Epithelial cell of proximal tubule (primary cell): ENCODE data around the gene ANO10. TPM values are rescaled to one million over a fixed set of nuclear protein-coding genes. Genes with fewer than 3 reads are reported as not detected.

Experiments
- DNase-seq: peaks from one replicate; pipeline ENCODE4 v3.0.0-alpha.2; 2011; ENCODE audit warnings: low read depth
- H3K4me3 ChIP-seq: 2 replicates; pipeline ENCODE4 v1.5.1; 2011; ENCODE audit warnings: low read depth, mild to moderate bottlenecking, low read length
- total RNA-seq: library from RNA; depleted of rRNA; stranded (reverse); fragments of >200 nt; gene quantifications from 2 replicates; pipeline ENCODE4 v1.2.3, GENCODE V29; 2015
- TF ChIP-seq, protein P1 (sequence below): conservative IDR thresholded peaks from 2 replicates; pipeline ENCODE4 v1.5.1; 2012; ENCODE audit warnings: low read depth, mild to moderate bottlenecking, low read length

The ANO10 gene
- total RNA-seq, 1 donor from 2014 or later = 30.7 TPM

- no peak for DNase-seq
- H3K4me3 ChIP-seq = no peak overlapping the region
- TF ChIP-seq, protein P1, sequence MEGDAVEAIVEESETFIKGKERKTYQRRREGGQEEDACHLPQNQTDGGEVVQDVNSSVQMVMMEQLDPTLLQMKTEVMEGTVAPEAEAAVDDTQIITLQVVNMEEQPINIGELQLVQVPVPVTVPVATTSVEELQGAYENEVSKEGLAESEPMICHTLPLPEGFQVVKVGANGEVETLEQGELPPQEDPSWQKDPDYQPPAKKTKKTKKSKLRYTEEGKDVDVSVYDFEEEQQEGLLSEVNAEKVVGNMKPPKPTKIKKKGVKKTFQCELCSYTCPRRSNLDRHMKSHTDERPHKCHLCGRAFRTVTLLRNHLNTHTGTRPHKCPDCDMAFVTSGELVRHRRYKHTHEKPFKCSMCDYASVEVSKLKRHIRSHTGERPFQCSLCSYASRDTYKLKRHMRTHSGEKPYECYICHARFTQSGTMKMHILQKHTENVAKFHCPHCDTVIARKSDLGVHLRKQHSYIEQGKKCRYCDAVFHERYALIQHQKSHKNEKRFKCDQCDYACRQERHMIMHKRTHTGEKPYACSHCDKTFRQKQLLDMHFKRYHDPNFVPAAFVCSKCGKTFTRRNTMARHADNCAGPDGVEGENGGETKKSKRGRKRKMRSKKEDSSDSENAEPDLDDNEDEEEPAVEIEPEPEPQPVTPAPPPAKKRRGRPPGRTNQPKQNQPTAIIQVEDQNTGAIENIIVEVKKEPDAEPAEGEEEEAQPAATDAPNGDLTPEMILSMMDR = no peak
These were observed 248.8 kb downstream of the ANO10 start for GRCh38 chr3:43372809-43373559.

DNA sequence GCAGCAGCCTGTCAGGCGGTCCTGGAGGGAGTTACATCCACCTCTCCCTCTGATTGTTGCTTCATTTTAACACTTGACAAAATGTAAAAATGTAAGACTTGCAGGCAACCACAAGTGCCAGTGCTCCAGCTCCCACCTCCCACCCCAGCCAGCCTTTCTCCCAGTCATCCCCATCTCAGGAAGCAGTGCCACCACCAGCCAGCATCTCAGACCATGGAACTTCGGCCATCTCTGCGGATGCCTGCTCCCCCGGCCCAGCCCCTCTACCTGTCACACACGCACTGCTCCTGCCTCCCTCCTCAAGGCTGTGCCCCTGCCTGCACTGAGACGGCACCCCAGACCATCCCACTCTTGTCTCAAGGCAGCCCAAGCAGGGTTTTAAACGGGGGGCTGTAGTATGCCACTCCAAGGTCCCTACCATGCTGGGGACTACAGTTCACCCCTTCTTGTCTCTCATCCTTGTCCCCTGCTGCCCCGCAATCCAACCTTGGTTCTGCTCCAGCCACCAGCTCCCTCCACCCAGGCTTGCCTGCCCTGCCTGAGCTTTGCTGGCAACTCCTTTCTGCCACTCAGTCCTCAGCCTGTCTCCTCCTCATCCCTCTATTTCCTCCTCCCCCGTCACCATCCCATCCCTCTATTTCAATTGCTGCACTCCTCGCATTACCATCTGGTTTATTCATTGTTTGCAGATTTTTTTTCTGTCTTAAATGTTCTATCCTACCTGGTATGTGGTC is 249.6 kb downstream of the ANO10 start:
- TF ChIP-seq, protein P1 = no peak
- H3K4me3 ChIP-seq = no peak overlapping the region
- DNase-seq = no peak

- no peak for DNase-seq
These were observed 250.3 kb downstream of the ANO10 start for GRCh38 chr3:43371494-43371893.

DNA sequence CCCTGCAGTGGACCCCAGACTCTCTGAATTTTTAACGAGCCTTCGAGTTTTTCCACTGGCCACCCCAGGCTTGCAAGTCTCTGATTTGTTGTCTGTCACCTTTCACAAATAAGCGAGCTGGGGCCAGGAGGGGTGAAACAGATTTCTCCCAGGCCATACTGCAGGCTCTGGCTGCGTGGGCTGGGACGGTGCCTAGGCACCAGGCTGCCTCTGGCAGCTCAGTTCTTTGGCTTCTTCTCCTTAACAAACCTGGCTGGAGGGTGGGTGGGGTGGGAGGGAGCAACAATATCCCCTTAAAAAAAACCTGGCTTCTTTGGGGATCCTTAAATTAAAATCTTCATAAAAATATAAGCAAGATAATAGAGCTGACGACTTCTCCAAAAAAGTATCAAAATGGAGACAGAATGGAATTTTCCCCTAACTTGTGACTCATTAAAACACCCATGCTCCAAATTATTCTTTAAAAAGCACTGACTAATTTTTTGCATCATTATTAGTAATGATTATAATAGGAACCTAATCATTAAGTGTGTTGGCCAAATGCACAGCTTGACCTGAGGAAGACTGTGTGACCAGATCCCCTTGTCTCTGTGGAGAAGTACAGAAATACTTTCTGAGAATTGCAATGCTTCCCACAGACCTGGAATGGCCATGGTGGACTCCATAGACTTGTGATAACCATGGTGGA is 251.4 kb downstream of the ANO10 start:
- no peak for DNase-seq
- TF ChIP-seq, protein P1 = no peak
- no peak overlapping the region for H3K4me3 ChIP-seq

More at GRCh38 chr3:43371494-43371893, 250.3 kb downstream of the ANO10 start:
- TF ChIP-seq, protein P1 = no peak
- H3K4me3 ChIP-seq = no peak overlapping the region

- TF ChIP-seq, protein P1 = no peak
These were observed 252.2 kb downstream of the ANO10 start for GRCh38 chr3:43369404-43370292.

DNA sequence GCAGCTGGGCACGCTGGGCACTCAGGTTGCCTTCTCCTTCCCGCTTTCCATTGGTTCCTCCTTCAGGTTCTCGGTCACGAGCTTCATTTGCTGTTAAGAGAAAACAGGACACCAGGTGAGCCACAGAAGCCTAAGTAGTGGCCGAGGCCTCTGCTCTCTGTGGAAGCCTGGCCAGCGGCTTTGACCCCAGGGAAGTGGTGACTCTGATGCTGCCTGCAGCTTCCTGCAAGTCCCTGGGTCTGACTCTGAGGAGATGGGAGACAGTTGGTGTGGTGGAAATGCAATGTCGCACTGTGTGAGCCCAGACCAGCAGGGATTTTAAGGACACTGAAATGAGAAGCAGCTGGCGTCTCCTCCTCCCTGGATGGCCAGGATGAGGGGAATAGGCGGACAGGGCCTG is 254.9 kb downstream of the ANO10 start:
- H3K4me3 ChIP-seq = no peak overlapping the region
- TF ChIP-seq, protein P1 = no peak
- no peak for DNase-seq

More at GRCh38 chr3:43369404-43370292, 252.2 kb downstream of the ANO10 start:
- no peak for DNase-seq
- no peak overlapping the region for H3K4me3 ChIP-seq
